NCI-H1417 treated with DMSO at 0.1 percent for 48 hours (cell line): ENCODE measurements around the gene NTRK1.
"Not testable (repeated sequence)": the region's sequence is repeated elsewhere in the genome, so short reads cannot be mapped to it uniquely, and the experiment has no call there.

ENCODE experiments used
- DNase-seq: peaks from one replicate; lab custom pipeline; 2025; lab: John Stamatoyannopoulos, UW

NTRK1 gene

GRCh38 chr1:156913809-156914387 is 53.2 kb downstream of the NTRK1 start:
- DNase-seq = no peak

- DNase-seq = no peak
These were observed 53.8 kb downstream of the NTRK1 start for GRCh38 chr1:156914440-156914856.

GRCh38 chr1:156920233-156921052 is 59.8 kb downstream of the NTRK1 start, which contains the start of gene LRRC71:
Gene LRRC71, plus strand, starts transcription at chr1:156920632. Its CDS starts 172 bp downstream, at chr1:156920804.
- no peak for DNase-seq

GRCh38 chr1:156921053-156921529 is 60.4 kb downstream of the NTRK1 start:
- no peak for DNase-seq

- DNase-seq = peak; percentile 3
These were observed 62.5 kb downstream of the NTRK1 start for GRCh38 chr1:156922986-156923669.

GRCh38 chr1:156923670-156924477 is 63.2 kb downstream of the NTRK1 start:
- DNase-seq = no peak

- no peak for DNase-seq
These were observed 64.0 kb downstream of the NTRK1 start for GRCh38 chr1:156924478-156925153.

- no peak for DNase-seq
These were observed 64.7 kb downstream of the NTRK1 start for GRCh38 chr1:156925154-156926010.

GRCh38 chr1:156926175-156926574 is 65.5 kb downstream of the NTRK1 start:
- peak; percentile 2 for DNase-seq

GRCh38 chr1:156926695-156927094 is 66.0 kb downstream of the NTRK1 start:
- DNase-seq = not testable (repeated sequence)

- peak; percentile 12 for DNase-seq
These were observed 66.8 kb downstream of the NTRK1 start for GRCh38 chr1:156927215-156928042.

- DNase-seq = no peak
These were observed 67.5 kb downstream of the NTRK1 start for GRCh38 chr1:156928043-156928602.

- no peak for DNase-seq
These were observed 69.1 kb downstream of the NTRK1 start for GRCh38 chr1:156929596-156930238.

GRCh38 chr1:156930483-156930882 is 69.8 kb downstream of the NTRK1 start:
- DNase-seq = no peak
